ENCODE measurements around the gene SPTBN2.

The SPTBN2 gene

GRCh38 chr11:66739983-66740382, 11.0 kb upstream of the SPTBN2 start:
- TF ChIP-seq EZH2phosphoT487 (conservative IDR thresholded peaks at IDR 0.05; ENCODE audit: low read length) (no peak), CTCF (IDR thresholded peaks at IDR 0.05; ENCODE audit: insufficient read depth, low read length, poor library complexity, severe bottlenecking) (no peak)
- Histone ChIP-seq H3K9ac (ENCODE audit: low read length) (no peak overlapping the region), H3F3A (ENCODE audit: insufficient read depth) (no peaks in the 10 kb centered on the region), H2AFZ (ENCODE audit: low read depth, low read length, severe bottlenecking) (no peak overlapping the region), H3K27me3 (ENCODE audit: low read length) (no peaks in the 10 kb centered on the region), H3K27ac (ENCODE audit: low read depth, low read length) (no peak overlapping the region), H3K4me3 (ENCODE audit: insufficient read depth, low read length, poor library complexity, severe bottlenecking) (no peak overlapping the region), H3K9me3 (ENCODE audit: insufficient read depth, low read length) (peaks cover 11% of the 10 kb centered on the region; the same call in 1 of the 2 replicates), H3K79me2 (ENCODE audit: insufficient read depth, low read length) (no peaks in the 10 kb centered on the region), H3K9me2 (replicated peaks; ENCODE audit: insufficient read depth, low read length) (no peaks in the 10 kb centered on the region), H3K4me2 (ENCODE audit: low read depth, low read length, poor library complexity, severe bottlenecking) (no peak overlapping the region), H4K20me1 (ENCODE audit: low read depth, low read length) (no peaks in the 10 kb centered on the region), H3K36me3 (ENCODE audit: low read length) (no peaks in the 10 kb centered on the region)

GRCh38 chr11:66734215-66734614, 5.2 kb upstream of the SPTBN2 start:
- H3K4me3 ChIP-seq (ENCODE audit: insufficient read depth, low read length, poor library complexity, severe bottlenecking): no peak overlapping the region
- no peak overlapping the region for H2AFZ ChIP-seq (ENCODE audit: low read depth, low read length, severe bottlenecking)
- no peaks in the 10 kb centered on the region for H3K9me2 ChIP-seq (replicated peaks; ENCODE audit: insufficient read depth, low read length)
- no peak overlapping the region for H3K9ac ChIP-seq (ENCODE audit: low read length)
- H3F3A ChIP-seq (ENCODE audit: insufficient read depth): no peaks in the 10 kb centered on the region
- no peaks in the 10 kb centered on the region for H3K27me3 ChIP-seq (ENCODE audit: low read length)
- no peak overlapping the region for H3K27ac ChIP-seq (ENCODE audit: low read depth, low read length)
- no peaks in the 10 kb centered on the region for H3K36me3 ChIP-seq (ENCODE audit: low read length)
- H3K9me3 ChIP-seq (ENCODE audit: insufficient read depth, low read length): no peaks in the 10 kb centered on the region
- H3K4me2 ChIP-seq (ENCODE audit: low read depth, low read length, poor library complexity, severe bottlenecking): no peak overlapping the region
- H4K20me1 ChIP-seq (ENCODE audit: low read depth, low read length): no peaks in the 10 kb centered on the region
- no peaks in the 10 kb centered on the region for H3K79me2 ChIP-seq (ENCODE audit: insufficient read depth, low read length)
- TF ChIP-seq CTCF (IDR thresholded peaks at IDR 0.05; ENCODE audit: insufficient read depth, low read length, poor library complexity, severe bottlenecking): no peak
- no peak for TF ChIP-seq EZH2phosphoT487 (conservative IDR thresholded peaks at IDR 0.05; ENCODE audit: low read length)

- H3K9me2 ChIP-seq (replicated peaks; ENCODE audit: insufficient read depth, low read length): no peaks in the 10 kb centered on the region
- H3K4me2 ChIP-seq (ENCODE audit: low read depth, low read length, poor library complexity, severe bottlenecking): no peak overlapping the region
- H3F3A ChIP-seq (ENCODE audit: insufficient read depth): peaks cover 10% of the 10 kb centered on the region; the same call in 1 of the 2 replicates
- no peak for TF ChIP-seq EZH2phosphoT487 (conservative IDR thresholded peaks at IDR 0.05; ENCODE audit: low read length)
- H3K4me3 ChIP-seq (ENCODE audit: insufficient read depth, low read length, poor library complexity, severe bottlenecking): no peak overlapping the region
- H3K79me2 ChIP-seq (ENCODE audit: insufficient read depth, low read length): no peaks in the 10 kb centered on the region
- no peak overlapping the region for H2AFZ ChIP-seq (ENCODE audit: low read depth, low read length, severe bottlenecking)
- no peaks in the 10 kb centered on the region for H3K27me3 ChIP-seq (ENCODE audit: low read length)
- H3K9me3 ChIP-seq (ENCODE audit: insufficient read depth, low read length): no peaks in the 10 kb centered on the region
- no peaks in the 10 kb centered on the region for H3K36me3 ChIP-seq (ENCODE audit: low read length)
- H4K20me1 ChIP-seq (ENCODE audit: low read depth, low read length): no peaks in the 10 kb centered on the region
- H3K9ac ChIP-seq (ENCODE audit: low read length): no peak overlapping the region
- no peak overlapping the region for H3K27ac ChIP-seq (ENCODE audit: low read depth, low read length)
These were observed 431 bp upstream of the SPTBN2 start for GRCh38 chr11:66729447-66729846.

GRCh38 chr11:66728038-66728692, 851 bp downstream of the SPTBN2 start:
- peak overlapping the region; percentile 58 for H3K9ac ChIP-seq (ENCODE audit: low read length)
- H2AFZ ChIP-seq (ENCODE audit: low read depth, low read length, severe bottlenecking): peak overlapping the region; percentile 51
- H4K20me1 ChIP-seq (ENCODE audit: low read depth, low read length): no peaks in the 10 kb centered on the region
- H3F3A ChIP-seq (ENCODE audit: insufficient read depth): peaks cover 10% of the 10 kb centered on the region; the same call in 1 of the 2 replicates
- H3K9me3 ChIP-seq (ENCODE audit: insufficient read depth, low read length): no peaks in the 10 kb centered on the region
- no peak for TF ChIP-seq EZH2phosphoT487 (conservative IDR thresholded peaks at IDR 0.05; ENCODE audit: low read length)
- no peak for TF ChIP-seq CTCF (IDR thresholded peaks at IDR 0.05; ENCODE audit: insufficient read depth, low read length, poor library complexity, severe bottlenecking)
- no peaks in the 10 kb centered on the region for H3K9me2 ChIP-seq (replicated peaks; ENCODE audit: insufficient read depth, low read length)
- peak overlapping the region; percentile 57 for H3K4me3 ChIP-seq (ENCODE audit: insufficient read depth, low read length, poor library complexity, severe bottlenecking)
- peak overlapping the region; percentile 54 for H3K4me2 ChIP-seq (ENCODE audit: low read depth, low read length, poor library complexity, severe bottlenecking)
- no peaks in the 10 kb centered on the region for H3K27me3 ChIP-seq (ENCODE audit: low read length)
- no peaks in the 10 kb centered on the region for H3K36me3 ChIP-seq (ENCODE audit: low read length)
- no peaks in the 10 kb centered on the region for H3K79me2 ChIP-seq (ENCODE audit: insufficient read depth, low read length)
- no peak overlapping the region for H3K27ac ChIP-seq (ENCODE audit: low read depth, low read length)

All from SU-DHL-6 (cell line).